ENCODE results near the gene LRRC4B. TPM values are rescaled to one million over a fixed set of nuclear protein-coding genes. Genes with fewer than 3 reads are reported as not detected.

LRRC4B gene
- total RNA-seq, 4 donors from 2014 or later = 0.23 to 1.8 (median 0.35) TPM

- intact Hi-C loops (cut with DNase I; ENCODE audit: low total_unique reads) = no loop called here
- WGBS, 2 donors = 74 to 77% methylated on average over 18 to 19 of the region's 19 CpGs
Observed at GRCh38 chr19:50569938-50570540, 1.8 kb upstream of the LRRC4B start.

GRCh38 chr19:50568728-50569698 is 778 bp upstream of the LRRC4B start:
- H3K4me3 ChIP-seq (ENCODE audit: low read depth, poor library complexity, severe bottlenecking) = no peak overlapping the region
- TF ChIP-seq POLR2A (IDR thresholded peaks at IDR 0.05) (no peak), CTCF (IDR thresholded peaks at IDR 0.05) (no peak)
- DNase-seq (ENCODE audit: low spot score in 2 of 2) = no peak
- WGBS, 2 donors = 27 to 30% methylated on average over 19 to 20 of the region's 20 CpGs
- intact Hi-C loops (cut with DNase I; ENCODE audit: low total_unique reads) = no loop called here

More at GRCh38 chr19:50569938-50570540, 1.8 kb upstream of the LRRC4B start:
- no peak for DNase-seq (ENCODE audit: low spot score in 2 of 2)
- no peak for TF ChIP-seq CTCF (IDR thresholded peaks at IDR 0.05)
- no peak for TF ChIP-seq POLR2A (IDR thresholded peaks at IDR 0.05)
- no peak overlapping the region for H3K4me3 ChIP-seq (ENCODE audit: low read depth, poor library complexity, severe bottlenecking)

- intact Hi-C loops (cut with DNase I; ENCODE audit: low total_unique reads) = no loop called here
- H3K4me3 ChIP-seq (ENCODE audit: low read depth, poor library complexity, severe bottlenecking) = no peak overlapping the region
- no peak for DNase-seq (ENCODE audit: low spot score in 2 of 2)
- WGBS, 2 donors = 7 to 8% methylated on average over 22 to 24 of the region's 38 CpGs
- TF ChIP-seq CTCF (IDR thresholded peaks at IDR 0.05) (no peak), POLR2A (IDR thresholded peaks at IDR 0.05) (no peak)
Observed at GRCh38 chr19:50567052-50567841, 988 bp downstream of the LRRC4B start.

GRCh38 chr19:50565984-50566903 is 2.0 kb downstream of the LRRC4B start:
- DNase-seq (ENCODE audit: low spot score in 2 of 2) = no peak
- WGBS, 2 donors = 10 to 16% methylated on average over 33 to 36 of the region's 36 CpGs
- no peak for TF ChIP-seq CTCF (IDR thresholded peaks at IDR 0.05)
- no peak for TF ChIP-seq POLR2A (IDR thresholded peaks at IDR 0.05)
- intact Hi-C loops (cut with DNase I; ENCODE audit: low total_unique reads) = no loop called here
- H3K4me3 ChIP-seq (ENCODE audit: low read depth, poor library complexity, severe bottlenecking) = no peak overlapping the region

All from lower leg skin (tissue), 4 donors.